GM12875 (cell line): Measurements from ENCODE around the gene FANCC.

ENCODE experiments used
- H3K4me3 ChIP-seq: one replicate; pipeline ENCODE4 v1.5.1; 2011; ENCODE audit warnings: low read depth, low read length, control low read depth
- TF ChIP-seq, protein P1 (sequence below): IDR thresholded peaks from 2 replicates; pipeline ENCODE4 v1.5.1; 2011; ENCODE audit warnings: low read depth, mild to moderate bottlenecking, control low read depth, inconsistent platforms, low read length, moderate library complexity, borderline replicate concordance; ENCODE audit not compliant: insufficient read depth

Gene FANCC

DNA sequence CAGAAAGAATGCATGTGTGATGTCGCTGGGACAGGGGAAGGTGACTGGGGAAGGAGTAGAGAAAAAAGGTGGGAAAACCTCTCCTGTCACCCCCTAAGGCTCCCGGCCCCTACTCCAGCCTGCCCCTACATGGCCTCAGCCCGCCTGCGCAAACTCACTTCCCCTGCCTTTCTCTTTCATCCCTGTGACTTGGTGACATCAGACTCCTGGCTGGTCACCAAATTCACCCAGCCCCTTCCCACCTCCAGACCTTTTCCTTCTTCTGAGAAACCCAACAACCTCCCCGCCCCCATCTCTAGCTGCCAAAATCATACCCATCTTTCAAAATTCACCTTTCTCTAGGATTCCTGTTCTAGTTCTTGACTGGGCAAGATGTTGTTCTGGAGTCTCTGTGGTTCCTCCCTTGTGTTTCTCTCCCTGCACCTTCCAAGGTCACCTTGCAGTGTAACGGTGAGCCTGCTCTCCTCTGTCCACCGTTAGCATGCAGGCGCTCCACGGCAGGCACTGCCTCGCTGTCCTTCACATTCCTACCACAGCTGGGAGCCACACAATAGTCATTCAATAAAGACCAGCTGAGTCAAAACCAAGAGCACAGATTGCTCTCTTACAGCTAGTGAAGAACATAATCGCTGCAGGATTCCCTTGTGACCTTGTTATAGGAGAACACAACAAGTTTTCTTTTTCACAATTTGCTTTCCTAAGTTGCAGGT lies 134.5 kb downstream of the FANCC start:
- TF ChIP-seq, protein P1, sequence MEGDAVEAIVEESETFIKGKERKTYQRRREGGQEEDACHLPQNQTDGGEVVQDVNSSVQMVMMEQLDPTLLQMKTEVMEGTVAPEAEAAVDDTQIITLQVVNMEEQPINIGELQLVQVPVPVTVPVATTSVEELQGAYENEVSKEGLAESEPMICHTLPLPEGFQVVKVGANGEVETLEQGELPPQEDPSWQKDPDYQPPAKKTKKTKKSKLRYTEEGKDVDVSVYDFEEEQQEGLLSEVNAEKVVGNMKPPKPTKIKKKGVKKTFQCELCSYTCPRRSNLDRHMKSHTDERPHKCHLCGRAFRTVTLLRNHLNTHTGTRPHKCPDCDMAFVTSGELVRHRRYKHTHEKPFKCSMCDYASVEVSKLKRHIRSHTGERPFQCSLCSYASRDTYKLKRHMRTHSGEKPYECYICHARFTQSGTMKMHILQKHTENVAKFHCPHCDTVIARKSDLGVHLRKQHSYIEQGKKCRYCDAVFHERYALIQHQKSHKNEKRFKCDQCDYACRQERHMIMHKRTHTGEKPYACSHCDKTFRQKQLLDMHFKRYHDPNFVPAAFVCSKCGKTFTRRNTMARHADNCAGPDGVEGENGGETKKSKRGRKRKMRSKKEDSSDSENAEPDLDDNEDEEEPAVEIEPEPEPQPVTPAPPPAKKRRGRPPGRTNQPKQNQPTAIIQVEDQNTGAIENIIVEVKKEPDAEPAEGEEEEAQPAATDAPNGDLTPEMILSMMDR: no peak
- H3K4me3 ChIP-seq: no peak overlapping the region

DNA sequence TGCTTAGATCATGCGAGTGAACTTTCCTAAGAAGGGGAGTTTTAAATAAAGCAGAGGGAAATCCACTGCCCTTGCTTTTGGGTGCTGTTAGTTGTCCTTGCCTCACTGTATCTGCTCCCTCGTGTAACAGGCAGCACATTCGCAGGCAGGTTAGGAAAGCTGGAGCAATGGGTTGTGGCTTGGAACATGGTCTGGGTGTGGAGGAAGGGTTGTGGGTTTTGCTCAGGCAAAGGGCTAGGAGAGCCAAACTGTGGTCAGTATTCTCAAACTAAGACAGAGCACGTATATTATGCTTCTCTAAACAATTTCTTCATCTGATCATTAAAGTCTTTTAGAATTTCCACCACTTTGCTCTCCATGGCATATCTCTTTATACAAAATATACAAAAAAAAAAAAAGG lies 135.7 kb downstream of the FANCC start:
- H3K4me3 ChIP-seq: no peak overlapping the region
- TF ChIP-seq, protein P1: no peak

- H3K4me3 ChIP-seq: no peak overlapping the region
- TF ChIP-seq, protein P1: no peak
Observed at GRCh38 chr9:95181226-95181818, 136.2 kb downstream of the FANCC start.

- TF ChIP-seq, protein P1: no peak
- H3K4me3 ChIP-seq: no peak overlapping the region
Observed at GRCh38 chr9:95177617-95178016, 139.9 kb downstream of the FANCC start.

DNA sequence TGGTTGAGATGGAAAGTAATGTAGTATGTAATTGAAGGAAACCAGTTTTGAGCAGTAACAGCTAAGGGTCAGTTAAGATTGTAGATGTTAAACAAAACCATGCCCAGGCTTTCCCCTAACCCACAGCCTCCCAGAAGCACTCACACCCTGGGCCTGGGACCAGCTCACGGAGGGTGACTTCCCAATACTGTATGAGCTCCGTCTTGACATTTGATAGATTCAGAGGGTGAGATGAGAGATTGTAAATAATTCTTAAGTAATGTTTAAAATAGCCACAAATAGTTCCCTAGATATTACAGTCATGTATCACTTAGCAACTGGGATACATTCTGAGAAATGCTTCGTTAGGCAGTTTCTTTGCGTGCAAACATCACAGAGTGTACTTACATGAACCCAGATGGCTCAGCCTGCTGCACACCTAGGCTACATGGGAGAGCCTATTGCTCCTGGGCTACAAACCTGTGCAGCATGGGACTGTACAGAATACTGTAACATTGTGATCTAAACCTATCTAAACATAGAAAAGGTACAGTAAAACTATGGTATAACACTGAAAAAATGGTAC lies 140.7 kb downstream of the FANCC start:
- TF ChIP-seq, protein P1: no peak
- no peak overlapping the region for H3K4me3 ChIP-seq

GRCh38 chr9:95175523-95175922 lies 142.0 kb downstream of the FANCC start:
- TF ChIP-seq, protein P1: no peak
- H3K4me3 ChIP-seq: no peak overlapping the region

DNA sequence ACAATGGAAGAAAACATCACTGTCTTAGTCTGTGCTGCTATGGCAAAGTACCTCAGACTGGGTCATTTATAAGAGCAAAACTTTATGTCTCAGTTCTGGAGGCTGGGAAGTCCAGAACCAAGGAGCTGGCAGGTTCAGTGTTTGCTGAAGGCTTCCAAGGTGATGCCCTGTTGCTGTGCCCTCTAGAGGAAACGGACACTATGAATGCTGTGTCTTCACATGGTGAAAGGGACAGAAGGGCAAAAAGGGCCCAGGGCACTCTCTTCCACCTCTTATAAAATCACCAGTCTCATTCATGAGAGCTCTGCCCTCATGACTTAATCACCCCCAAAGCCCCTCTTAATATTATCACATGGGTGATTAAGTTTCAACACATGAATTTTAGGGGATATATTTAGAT lies 143.5 kb downstream of the FANCC start:
- no peak overlapping the region for H3K4me3 ChIP-seq
- TF ChIP-seq, protein P1: no peak
